ENCODE results near the gene LAMA1. TPM values are rescaled to one million over a fixed set of nuclear protein-coding genes. Genes with fewer than 3 reads are reported as not detected.
A peak's percentile ranks its signal among the peaks of the same experiment; 100 is the strongest.

LAMA1 gene
- total RNA-seq, 1 experiment from 2014 or later: 28.8 TPM

- H4K8ac ChIP-seq (replicated peaks; ENCODE audit: insufficient read length, low read depth, low read length): no peak overlapping the region
- H3K27ac ChIP-seq (ENCODE audit: insufficient read length, low read depth, low read length): no peak overlapping the region
- H4K91ac ChIP-seq (ENCODE audit: insufficient read length, low read depth, low read length): no peak overlapping the region
- H3K56ac ChIP-seq (ENCODE audit: insufficient read length, low read depth, low read length): no peak overlapping the region
- H2AK5ac ChIP-seq (ENCODE audit: insufficient read length, low read length): no peak overlapping the region
- no peaks in the 10 kb centered on the region for H3K4me1 ChIP-seq (ENCODE audit: insufficient read depth, low read length)
- no peak overlapping the region for H2BK12ac ChIP-seq (ENCODE audit: insufficient read length, low read depth, low read length)
- no peaks in the 10 kb centered on the region for H3K9me3 Mint-ChIP-seq
- no CpG with 5 or more reads among the region's 9 CpGs for WGBS (ENCODE audit: extremely low coverage, insufficient read length, low lambda C conversion rate)
- H4K20me1 ChIP-seq (ENCODE audit: control insufficient read depth, insufficient read depth, insufficient read length): no peaks in the 10 kb centered on the region
- peaks cover 0 to 5% (median 0%) of the 10 kb centered on the region in 3 experiments; a peak in 2 of 7 replicates for H3K36me3 Mint-ChIP-seq (ENCODE audit: insufficient read depth in 1 of 3, low read depth in 3 of 3)
- H3K9ac ChIP-seq (ENCODE audit: extremely low read depth, insufficient read length, low read length): no peak overlapping the region
- H3K27me3 Mint-ChIP-seq (ENCODE audit: low read depth): no peaks in the 10 kb centered on the region
- H2AFZ ChIP-seq (ENCODE audit: low read length): no peak overlapping the region
- H3K18ac ChIP-seq (ENCODE audit: insufficient read length, low read depth, low read length): no peak overlapping the region
- no peak overlapping the region for H2BK20ac ChIP-seq (ENCODE audit: low read depth, low read length, poor library complexity, severe bottlenecking)
- no peak overlapping the region for H3K23ac ChIP-seq (ENCODE audit: insufficient read length, low read depth, low read length)
- H3T11ph ChIP-seq (ENCODE audit: low read length): no peak overlapping the region
- peaks cover 6 to 16% of the 10 kb centered on the region in 2 experiments; a peak in 2 of 4 replicates for H3K4me1 Mint-ChIP-seq
- H3K27ac Mint-ChIP-seq: peak overlapping the region in 2 of 3 experiments; percentile 2 to 84; a peak in 2 of 7 replicates
- H3K23me2 ChIP-seq (ENCODE audit: insufficient read length, low read depth, low read length, poor library complexity, severe bottlenecking): no peaks in the 10 kb centered on the region
- no peak overlapping the region for H2BK5ac ChIP-seq (ENCODE audit: insufficient read length, low read length)
- 0 out of 2 replicates have a peak overlapping the region, but pooled peaks have one; percentile 24 for H3K14ac ChIP-seq (ENCODE audit: insufficient read depth, low read length)
- H3K79me2 ChIP-seq (ENCODE audit: insufficient read depth, low read length): no peaks in the 10 kb centered on the region
- no peaks in the 10 kb centered on the region for H3K9me3 ChIP-seq (ENCODE audit: control insufficient read depth, low read depth, low read length)
- no peaks in the 10 kb centered on the region for H3K79me1 ChIP-seq (ENCODE audit: insufficient read depth, low read depth, low read length, poor library complexity, severe bottlenecking)
- no peak overlapping the region for H2BK120ac ChIP-seq (ENCODE audit: low read depth, low read length, poor library complexity, severe bottlenecking)
- DNase-seq: no peak
- H3K4me3 Mint-ChIP-seq: no peak overlapping the region
- no peak overlapping the region for H3K4me2 ChIP-seq (ENCODE audit: insufficient read depth, insufficient read length, low read length)
- no peaks in the 10 kb centered on the region for H3K27me3 ChIP-seq (ENCODE audit: insufficient read depth, low read length)
- H3K4ac ChIP-seq (ENCODE audit: low read depth, low read length): no peak overlapping the region
- no peak overlapping the region for H4K5ac ChIP-seq (ENCODE audit: insufficient read length, low read depth, low read length)
- TF ChIP-seq CTCF (conservative IDR thresholded peaks at IDR 0.05): no peak
- H2BK15ac ChIP-seq (ENCODE audit: low read depth, low read length): no peak overlapping the region
Observed at GRCh38 chr18:7068871-7069590, 48.6 kb downstream of the LAMA1 start.
